Endothelial cell of umbilical vein (primary cell): ENCODE data around the gene CLDN19. TPM values are rescaled to one million over a fixed set of nuclear protein-coding genes. Genes with fewer than 3 reads are reported as not detected.

Experiments used
- BruUV-seq: library from RNA; stranded (reverse); fragments of 400-500 nt; replicated peaks from 2 replicates; lab custom pipeline; 2021; lab: Mats Ljungman, UMichigan
- CTCF ChIA-PET: fragments of 300-600, 350-600 bp; sonication (Branson Sonifier 250); formaldehyde crosslinking; loops from one replicate; lab custom pipeline; 2021; ENCODE audit warnings: antibody characterized with exemption, inconsistent platforms; lab: Charles Lee
- POLR2A ChIA-PET: fragments of 300-600, 350-600 bp; sonication (Branson Sonifier 250); formaldehyde crosslinking; loops from one replicate; lab custom pipeline; 2021; ENCODE audit warnings: antibody characterized with exemption, inconsistent platforms; lab: Charles Lee
- DNase-seq: peaks from one replicate; pipeline ENCODE4 v3.0.0-alpha.2; 2011; ENCODE audit warnings: low read depth, low spot score
- FAIRE-seq: peaks from 2 replicates; lab custom pipeline; 2011; peaks lifted over from hg19 to GRCh38; lab: Jason Lieb, UNC
- H2AFZ ChIP-seq: 2 replicates; pipeline ENCODE4 v1.6.0; 2012; ENCODE audit warnings: low read depth, low read length, control low read depth, inconsistent platforms
- H3K27ac ChIP-seq: 2 replicates; pipeline ENCODE4 v1.5.1; 2011; ENCODE audit warnings: low read depth, mild to moderate bottlenecking, control low read depth, low read length, moderate library complexity; ENCODE audit not compliant: insufficient read depth
- H3K27me3 ChIP-seq, 2 experiments: 2 replicates each; pipeline versions ENCODE4 v1.6.0 to v1.6.1; 2011; ENCODE audit warnings: low read length in 2 of 2, mixed read lengths in 1 of 2; ENCODE audit not compliant: control insufficient read depth in 2 of 2, insufficient read depth in 2 of 2
- H3K36me3 ChIP-seq, 2 experiments: 2 replicates in 1 of 2; 3 replicates in 1 of 2; pipeline ENCODE4 v1.5.1; 2011; ENCODE audit warnings: low read length in 2 of 2, mild to moderate bottlenecking in 1 of 2, moderate library complexity in 1 of 2; ENCODE audit not compliant: control insufficient read depth in 2 of 2, insufficient read depth in 2 of 2; ENCODE audit errors: extremely low read depth in 1 of 2
- H3K4me1 ChIP-seq: 3 replicates; pipeline ENCODE4 v1.5.1; 2011; ENCODE audit warnings: mild to moderate bottlenecking, low read length; ENCODE audit not compliant: control insufficient read depth, insufficient read depth; ENCODE audit errors: extremely low read depth
- H3K4me2 ChIP-seq: 2 replicates; pipeline ENCODE4 v1.6.1; 2011; ENCODE audit warnings: low read length, control low read depth, mixed read lengths; ENCODE audit not compliant: insufficient read depth
- H3K4me3 ChIP-seq, 3 experiments: fragments of 200-600 bp in 1 of 3; sonication (generic), shearing (Covaris generic) in 1 of 3; replicated peaks in 1 of 3; 2 replicates each; pipeline ENCODE4 v1.5.1; 2011 to 2016; ENCODE audit warnings: control low read depth in 3 of 3, low read length in 3 of 3, mild to moderate bottlenecking in 2 of 3, inconsistent platforms in 1 of 3, low read depth in 1 of 3, moderate library complexity in 1 of 3; ENCODE audit not compliant: insufficient read depth in 1 of 3
- H3K79me2 ChIP-seq: 2 replicates; pipeline ENCODE4 v1.6.0; 2012; ENCODE audit warnings: low read length, inconsistent platforms; ENCODE audit not compliant: control insufficient read depth, insufficient read depth
- H3K9ac ChIP-seq: replicated peaks from 2 replicates; pipeline ENCODE3; 2011; ENCODE audit warnings: low read length, control low read depth; ENCODE audit not compliant: insufficient read depth; ENCODE audit errors: extremely low read depth
- H3K9me1 ChIP-seq: replicated peaks from 3 replicates; pipeline ENCODE4 v1.6.0; 2011; ENCODE audit warnings: mild to moderate bottlenecking, low read length; ENCODE audit not compliant: control insufficient read depth, insufficient read depth; ENCODE audit errors: extremely low read depth
- H3K9me3 ChIP-seq: replicated peaks from 2 replicates; pipeline ENCODE4 v1.5.1; 2012; ENCODE audit warnings: low read length, inconsistent platforms; ENCODE audit not compliant: control insufficient read depth, insufficient read depth
- H4K20me1 ChIP-seq: replicated peaks from 2 replicates; pipeline ENCODE3; 2011; ENCODE audit warnings: mild to moderate bottlenecking, low read length; ENCODE audit not compliant: control insufficient read depth, insufficient read depth; ENCODE audit errors: extremely low read depth
- EZH2 ChIP-seq: IDR thresholded peaks from 2 replicates; pipeline ENCODE4 v1.6.1; 2012; ENCODE audit warnings: borderline replicate concordance, low read depth, mild to moderate bottlenecking, moderate library complexity, low read length, inconsistent platforms; ENCODE audit not compliant: severe bottlenecking
- FOS ChIP-seq: IDR thresholded peaks from 2 replicates; pipeline ENCODE4 v1.6.1; 2011; ENCODE audit warnings: mild to moderate bottlenecking, low read length, moderate library complexity, borderline replicate concordance; ENCODE audit not compliant: insufficient read depth
- GATA2 ChIP-seq: IDR thresholded peaks from 2 replicates; pipeline ENCODE4 v1.7.0; 2011; ENCODE audit warnings: low read depth, mild to moderate bottlenecking, moderate library complexity, mixed read lengths, low read length; ENCODE audit not compliant: insufficient read length, insufficient read depth
- JUN ChIP-seq: IDR thresholded peaks from 2 replicates; pipeline ENCODE4 v1.6.1; 2011; ENCODE audit warnings: borderline replicate concordance, low read depth; ENCODE audit not compliant: insufficient read length, insufficient read depth
- MYC ChIP-seq: IDR thresholded peaks from one replicate; pipeline ENCODE4 v1.6.1; 2011; ENCODE audit warnings: mild to moderate bottlenecking, low read depth, low read length
- POLR2A ChIP-seq: IDR thresholded peaks from 2 replicates; pipeline ENCODE4 v1.6.1; 2012; ENCODE audit warnings: low read depth, mild to moderate bottlenecking, control low read depth, low read length
- POLR2AphosphoS5 ChIP-seq: IDR thresholded peaks from 2 replicates; pipeline ENCODE4 v1.6.1; 2012; ENCODE audit warnings: low read depth, mild to moderate bottlenecking, control low read depth, low read length, moderate library complexity; ENCODE audit not compliant: insufficient read depth
- dilution Hi-C: fragments of 300-500 bp; cut with MboI; formaldehyde crosslinking; loops from one replicate; pipeline ENCODE4 v1.15.0; 2019; ENCODE audit warnings: low sequenced_read_pairs; ENCODE audit not compliant: extremely low pct_ligation_motif_present
- intact Hi-C: fragments of 100-400 bp; cut with micrococcal nuclease; formaldehyde crosslinking; loops from one replicate; pipeline ENCODE4 v1.10.0; 2022
- polyA plus RNA-seq, 4 experiments: library from polyadenylated mRNA; depleted of rRNA in 3 of 4; stranded (reverse) in 3 of 4; unstranded in 1 of 4; fragments of >200 nt; gene quantifications; 2 replicates each; pipeline versions ENCODE4 v1.2.1 to v1.2.3, GENCODE V29; 2011 to 2012; ENCODE audit warnings: missing spikeins in 1 of 4
- total RNA-seq: library from RNA; stranded (reverse); gene quantifications from 2 replicates; pipeline ENCODE4 v1.2.3, GENCODE V29; 2021
- TF ChIP-seq, protein P1 (sequence below), 2 donors: IDR thresholded peaks; 1 replicate in 1 of 2; 2 replicates in 1 of 2; pipeline ENCODE4 v1.5.1; 2011; ENCODE audit warnings: low read length in 2 of 2, mild to moderate bottlenecking in 2 of 2, moderate library complexity in 2 of 2, control low read depth in 1 of 2, inconsistent platforms in 1 of 2, low read depth in 1 of 2; ENCODE audit not compliant: insufficient read depth in 1 of 2; ENCODE audit errors: extremely low read depth in 1 of 2
- TF ChIP-seq, protein P2 (sequence below): IDR thresholded peaks from 2 replicates; pipeline ENCODE4 v1.6.1; 2011; ENCODE audit not compliant: insufficient read depth, insufficient read length

The CLDN19 gene
- total and polyA plus RNA-seq, 2 donors (not counting 3 experiments of a cell fraction or from before 2014, with no cell fraction given): not detected

DNA sequence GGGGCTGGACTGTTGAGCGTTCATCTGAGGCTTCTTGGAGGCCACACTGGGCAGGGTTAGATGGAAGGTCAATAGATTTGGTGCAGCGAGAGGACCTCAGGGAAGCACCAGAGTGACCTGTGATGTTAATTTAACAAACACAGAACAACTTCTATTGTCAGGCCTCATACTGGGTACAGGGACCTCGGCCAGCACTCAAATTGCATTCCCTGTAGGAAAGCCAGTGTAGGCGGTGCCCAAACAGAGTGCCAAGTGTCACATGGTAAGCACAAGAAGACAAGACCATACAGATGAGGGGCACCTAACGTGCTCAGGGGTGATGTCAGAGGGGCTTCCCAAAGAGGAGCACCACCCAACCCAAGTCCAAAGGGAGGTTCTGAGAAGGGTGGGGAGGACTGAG is 46.1 kb upstream of the CLDN19 start:
- Histone ChIP-seq H3K4me1 (peaks cover 8% of the 10 kb centered on the region), H3K27me3 (no peaks in the 10 kb centered on the region), H3K9ac (no peak overlapping the region), H3K9me1 (no peaks in the 10 kb centered on the region), H3K36me3 (peaks cover 0 to 2% of the 10 kb centered on the region in 2 experiments), H3K4me2 (no peak overlapping the region), H3K79me2 (no peaks in the 10 kb centered on the region), H2AFZ (no peak overlapping the region), H4K20me1 (no peaks in the 10 kb centered on the region), H3K4me3 (no peak overlapping the region), H3K27ac (no peak overlapping the region), H3K9me3 (no peaks in the 10 kb centered on the region)
- dilution Hi-C loops (no loop called here), intact Hi-C loops (no loop called here)
- FAIRE-seq: no peak
- no peak for DNase-seq
- ChIA-PET CTCF (interaction anchor here (0.9 to 5.0 kb wide), 2 partner anchors 208 to 287 kb away, joined by 3 to 28 read pairs; no protein-coding TSS in a partner anchor), POLR2A (no interaction called here)
- TF ChIP-seq POLR2AphosphoS5: no peak
- TF ChIP-seq, protein P1, sequence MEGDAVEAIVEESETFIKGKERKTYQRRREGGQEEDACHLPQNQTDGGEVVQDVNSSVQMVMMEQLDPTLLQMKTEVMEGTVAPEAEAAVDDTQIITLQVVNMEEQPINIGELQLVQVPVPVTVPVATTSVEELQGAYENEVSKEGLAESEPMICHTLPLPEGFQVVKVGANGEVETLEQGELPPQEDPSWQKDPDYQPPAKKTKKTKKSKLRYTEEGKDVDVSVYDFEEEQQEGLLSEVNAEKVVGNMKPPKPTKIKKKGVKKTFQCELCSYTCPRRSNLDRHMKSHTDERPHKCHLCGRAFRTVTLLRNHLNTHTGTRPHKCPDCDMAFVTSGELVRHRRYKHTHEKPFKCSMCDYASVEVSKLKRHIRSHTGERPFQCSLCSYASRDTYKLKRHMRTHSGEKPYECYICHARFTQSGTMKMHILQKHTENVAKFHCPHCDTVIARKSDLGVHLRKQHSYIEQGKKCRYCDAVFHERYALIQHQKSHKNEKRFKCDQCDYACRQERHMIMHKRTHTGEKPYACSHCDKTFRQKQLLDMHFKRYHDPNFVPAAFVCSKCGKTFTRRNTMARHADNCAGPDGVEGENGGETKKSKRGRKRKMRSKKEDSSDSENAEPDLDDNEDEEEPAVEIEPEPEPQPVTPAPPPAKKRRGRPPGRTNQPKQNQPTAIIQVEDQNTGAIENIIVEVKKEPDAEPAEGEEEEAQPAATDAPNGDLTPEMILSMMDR (IDR thresholded peaks at IDR 0.05; ENCODE audit: extremely low read depth in 1 of 2, insufficient read depth in 1 of 2, low read depth in 1 of 2, low read length in 2 of 2): no peak
- TF ChIP-seq MYC: no peak
- no peak for TF ChIP-seq JUN
- TF ChIP-seq FOS: no peak
- TF ChIP-seq GATA2: no peak
- TF ChIP-seq, protein P2, sequence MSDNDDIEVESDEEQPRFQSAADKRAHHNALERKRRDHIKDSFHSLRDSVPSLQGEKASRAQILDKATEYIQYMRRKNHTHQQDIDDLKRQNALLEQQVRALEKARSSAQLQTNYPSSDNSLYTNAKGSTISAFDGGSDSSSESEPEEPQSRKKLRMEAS: no peak
- no peak for TF ChIP-seq POLR2A
- no peak for TF ChIP-seq EZH2
- BruUV-seq: no TSS peak
